ENCODE data around the gene PPP2R2D.
A peak's percentile ranks its signal among the peaks of the same experiment; 100 is the strongest.

PPP2R2D gene

GRCh38 chr10:131933016-131933695 is 32.3 kb downstream of the PPP2R2D start:
- no peak for TF ChIP-seq JUND (IDR thresholded peaks at IDR 0.05; ENCODE audit: low read depth)
- in situ Hi-C loops (cut with HindIII; ENCODE audit: low pct_unique_long_range_greater_than_20kb, low sequenced_read_pairs), result no loop called here
- no peak for DNase-seq (ENCODE audit: low read depth in 1 of 2, low spot score in 1 of 2)

GRCh38 chr10:131933696-131934086 is 32.9 kb downstream of the PPP2R2D start:
- in situ Hi-C loops (cut with HindIII; ENCODE audit: low pct_unique_long_range_greater_than_20kb, low sequenced_read_pairs), result no loop called here
- DNase-seq (ENCODE audit: low read depth in 1 of 2, low spot score in 1 of 2), result no peak
- no peak for TF ChIP-seq JUND (IDR thresholded peaks at IDR 0.05; ENCODE audit: low read depth)

- TF ChIP-seq JUND (IDR thresholded peaks at IDR 0.05; ENCODE audit: low read depth), result no peak
- no peak for DNase-seq (ENCODE audit: low read depth in 1 of 2, low spot score in 1 of 2)
- in situ Hi-C loops (cut with HindIII; ENCODE audit: low pct_unique_long_range_greater_than_20kb, low sequenced_read_pairs), result no loop called here
These were observed 34.0 kb downstream of the PPP2R2D start for GRCh38 chr10:131934769-131935168.

GRCh38 chr10:131935260-131935659 is 34.5 kb downstream of the PPP2R2D start:
- in situ Hi-C loops (cut with HindIII; ENCODE audit: low pct_unique_long_range_greater_than_20kb, low sequenced_read_pairs), result no loop called here
- TF ChIP-seq JUND (IDR thresholded peaks at IDR 0.05; ENCODE audit: low read depth), result no peak
- DNase-seq (ENCODE audit: low read depth in 1 of 2, low spot score in 1 of 2), result no peak

GRCh38 chr10:131936294-131936693 is 35.5 kb downstream of the PPP2R2D start:
- DNase-seq (ENCODE audit: low read depth in 1 of 2, low spot score in 1 of 2), result no peak
- in situ Hi-C loops (cut with HindIII; ENCODE audit: low pct_unique_long_range_greater_than_20kb, low sequenced_read_pairs), result no loop called here
- no peak for TF ChIP-seq JUND (IDR thresholded peaks at IDR 0.05; ENCODE audit: low read depth)

- in situ Hi-C loops (cut with HindIII; ENCODE audit: low pct_unique_long_range_greater_than_20kb, low sequenced_read_pairs), result no loop called here
- no peak for DNase-seq (ENCODE audit: low read depth in 1 of 2, low spot score in 1 of 2)
- TF ChIP-seq JUND (IDR thresholded peaks at IDR 0.05; ENCODE audit: low read depth), result no peak
These were observed 35.9 kb downstream of the PPP2R2D start for GRCh38 chr10:131936736-131937135.

- in situ Hi-C loops (cut with HindIII; ENCODE audit: low pct_unique_long_range_greater_than_20kb, low sequenced_read_pairs), result no loop called here
- no peak for DNase-seq (ENCODE audit: low read depth in 1 of 2, low spot score in 1 of 2)
- TF ChIP-seq JUND (IDR thresholded peaks at IDR 0.05; ENCODE audit: low read depth), result no peak
These were observed 37.0 kb downstream of the PPP2R2D start for GRCh38 chr10:131937836-131938235.

- in situ Hi-C loops (cut with HindIII; ENCODE audit: low pct_unique_long_range_greater_than_20kb, low sequenced_read_pairs), result no loop called here
- DNase-seq (ENCODE audit: low read depth in 1 of 2, low spot score in 1 of 2), result no peak
- TF ChIP-seq JUND (IDR thresholded peaks at IDR 0.05; ENCODE audit: low read depth), result no peak
These were observed 37.9 kb downstream of the PPP2R2D start for GRCh38 chr10:131938681-131939080.

GRCh38 chr10:131942455-131942854 is 41.6 kb downstream of the PPP2R2D start:
- in situ Hi-C loops (cut with HindIII; ENCODE audit: low pct_unique_long_range_greater_than_20kb, low sequenced_read_pairs), result no loop called here
- no peak for TF ChIP-seq JUND (IDR thresholded peaks at IDR 0.05; ENCODE audit: low read depth)

GRCh38 chr10:131943021-131943814 is 42.4 kb downstream of the PPP2R2D start:
- TF ChIP-seq JUND (IDR thresholded peaks at IDR 0.05; ENCODE audit: low read depth), result no peak
- in situ Hi-C loops (cut with HindIII; ENCODE audit: low pct_unique_long_range_greater_than_20kb, low sequenced_read_pairs), result no loop called here
- peak; percentile 18 to 33 for DNase-seq (ENCODE audit: low read depth in 1 of 2, low spot score in 1 of 2)

More at GRCh38 chr10:131942455-131942854, 41.6 kb downstream of the PPP2R2D start:
- no peak for DNase-seq (ENCODE audit: low read depth in 1 of 2, low spot score in 1 of 2)

- no peak for DNase-seq (ENCODE audit: low read depth in 1 of 2, low spot score in 1 of 2)
- in situ Hi-C loops (cut with HindIII; ENCODE audit: low pct_unique_long_range_greater_than_20kb, low sequenced_read_pairs), result no loop called here
- no peak for TF ChIP-seq JUND (IDR thresholded peaks at IDR 0.05; ENCODE audit: low read depth)
These were observed 43.6 kb downstream of the PPP2R2D start for GRCh38 chr10:131944412-131944811.

- in situ Hi-C loops (cut with HindIII; ENCODE audit: low pct_unique_long_range_greater_than_20kb, low sequenced_read_pairs), result no loop called here
- TF ChIP-seq JUND (IDR thresholded peaks at IDR 0.05; ENCODE audit: low read depth), result no peak
- no peak for DNase-seq (ENCODE audit: low read depth in 1 of 2, low spot score in 1 of 2)
These were observed 44.3 kb downstream of the PPP2R2D start for GRCh38 chr10:131944976-131945695.

- no peak for TF ChIP-seq JUND (IDR thresholded peaks at IDR 0.05; ENCODE audit: low read depth)
- in situ Hi-C loops (cut with HindIII; ENCODE audit: low pct_unique_long_range_greater_than_20kb, low sequenced_read_pairs), result no loop called here
- DNase-seq (ENCODE audit: low read depth in 1 of 2, low spot score in 1 of 2), result no peak
These were observed 45.5 kb downstream of the PPP2R2D start for GRCh38 chr10:131946321-131946751.
